GM19351 (cell line): ENCODE results near the gene SLC25A43.
"Not testable (repeated sequence)": the region's sequence is repeated elsewhere in the genome, so short reads cannot be mapped to it uniquely, and the experiment has no call there.

ENCODE experiments used
- ATAC-seq: cut with Tn5 transposase; IDR thresholded peaks from one replicate; pipeline ENCODE4 v1.9.1; 2021; ENCODE audit warnings: mild to moderate bottlenecking, moderate library complexity; ENCODE audit not compliant: unreplicated experiment

Gene SLC25A43

GRCh38 chrX:119467433-119467832 is 68.3 kb downstream of the SLC25A43 start:
- ATAC-seq: no peak

DNA sequence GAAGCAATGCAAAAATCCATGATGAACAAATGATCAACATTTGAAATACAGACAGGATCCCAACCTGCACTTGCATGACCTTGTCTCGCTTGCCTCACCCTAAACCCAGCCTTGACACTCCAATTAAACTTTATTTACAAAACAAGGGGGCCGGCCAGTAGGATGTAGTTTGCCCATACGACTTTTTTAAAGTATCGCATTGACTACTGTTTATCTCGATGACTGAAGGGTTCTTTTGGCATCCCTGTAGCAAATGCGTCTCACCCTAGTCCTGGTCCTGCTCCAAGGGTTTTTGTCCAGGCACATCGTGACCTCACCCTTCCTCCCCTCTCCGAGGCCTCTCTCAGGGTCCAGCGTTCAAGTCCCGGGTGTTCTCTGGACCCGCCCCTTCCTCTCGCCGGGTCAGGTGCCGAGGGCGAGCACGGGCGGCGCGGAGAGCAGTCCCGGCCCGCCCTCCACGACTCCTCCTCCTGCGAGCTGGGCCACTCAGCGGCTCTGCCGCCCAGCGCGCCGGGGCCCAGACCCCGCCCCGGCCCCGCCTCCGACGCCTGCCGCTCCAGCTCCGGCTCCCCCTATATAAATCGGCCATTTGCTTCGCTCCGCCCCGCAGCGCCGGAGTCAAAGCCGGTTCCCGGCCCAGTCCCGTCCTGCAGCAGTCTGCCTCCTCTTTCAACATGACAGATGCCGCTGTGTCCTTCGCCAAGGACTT is 68.9 kb downstream of the SLC25A43 start, which contains the start of gene SLC25A5:
TSS of gene SLC25A5 (plus strand) at position 603 of the 709 bp plus-strand sequence. CDS start at position 675, 72 bp downstream.
- peak; percentile 84 for ATAC-seq

- ATAC-seq: peak; percentile 68
These were observed 69.6 kb downstream of the SLC25A43 start for GRCh38 chrX:119468551-119469312.

DNA sequence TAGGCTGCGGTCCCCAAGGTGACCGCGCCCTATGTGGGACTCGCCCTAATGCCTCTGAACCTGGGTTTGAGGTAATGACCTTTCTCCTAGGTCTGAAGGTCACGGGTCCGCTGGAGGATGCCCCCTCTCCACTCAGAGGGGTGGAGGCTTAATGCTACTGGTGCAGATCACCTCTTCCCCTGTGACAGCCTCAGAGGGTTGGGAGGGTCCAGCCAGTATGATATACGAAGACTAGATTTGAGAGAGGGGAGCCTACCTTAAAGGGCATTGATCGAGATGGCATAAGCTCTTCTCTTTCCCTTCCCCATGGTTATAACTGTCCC is 70.1 kb downstream of the SLC25A43 start:
- no peak for ATAC-seq

DNA sequence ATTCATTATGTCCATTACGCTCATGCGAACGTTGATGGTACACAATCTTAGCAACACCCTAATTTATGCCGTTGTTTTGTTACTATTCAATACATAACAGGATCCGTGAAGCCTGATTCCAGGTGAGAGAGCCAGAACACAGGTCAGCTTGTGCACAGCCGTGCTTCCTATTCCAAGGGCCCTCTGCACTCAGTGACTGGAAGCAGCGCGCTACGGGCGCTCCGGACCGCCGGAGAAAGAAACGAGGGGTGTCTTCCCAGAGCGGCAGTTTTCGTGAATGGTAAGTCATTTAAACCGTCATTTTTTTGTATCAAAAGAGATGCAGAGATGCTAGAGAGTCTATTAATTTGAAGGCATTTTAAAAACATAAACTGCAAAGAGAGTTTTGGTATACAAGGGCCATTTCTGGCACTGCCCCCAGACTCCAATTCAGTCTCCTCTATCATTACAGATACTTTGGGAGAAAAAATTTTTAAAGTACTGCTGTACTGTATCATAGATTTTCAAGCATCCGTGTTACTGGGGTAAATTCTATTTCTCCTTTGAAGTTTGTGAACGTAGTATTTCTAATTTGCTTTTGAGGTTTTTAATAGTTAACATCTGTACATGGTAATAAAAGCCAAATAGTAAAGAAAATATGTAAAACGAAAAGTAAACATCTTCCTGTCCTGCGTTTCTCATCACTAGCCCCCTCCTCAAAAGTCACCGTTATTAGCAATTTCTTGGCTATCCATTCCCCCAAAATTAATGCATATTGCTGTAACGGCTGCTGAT is 75.7 kb downstream of the SLC25A43 start:
- no peak for ATAC-seq

- no peak for ATAC-seq
These were observed 76.4 kb downstream of the SLC25A43 start for GRCh38 chrX:119475389-119476101.

DNA sequence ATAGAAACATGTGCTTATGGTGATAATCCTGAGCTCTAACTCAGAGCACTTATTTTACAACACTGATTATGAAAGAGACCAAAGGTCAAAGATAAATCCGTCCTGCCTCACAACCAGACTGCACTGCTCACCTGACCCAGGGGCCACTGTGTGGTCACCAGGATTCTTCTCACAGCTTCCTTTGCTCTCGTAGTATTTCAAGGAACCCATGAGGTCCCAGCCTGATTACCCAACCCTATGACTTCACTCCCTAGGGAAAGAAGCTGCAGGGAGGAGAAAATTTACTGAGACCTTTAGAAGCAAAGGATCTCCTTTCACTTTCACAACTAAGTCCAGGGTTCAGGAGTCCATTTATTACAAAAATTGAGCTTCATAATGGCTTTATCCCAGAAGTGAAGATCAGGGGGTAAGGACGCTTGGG is 78.7 kb downstream of the SLC25A43 start:
- ATAC-seq: no peak

DNA sequence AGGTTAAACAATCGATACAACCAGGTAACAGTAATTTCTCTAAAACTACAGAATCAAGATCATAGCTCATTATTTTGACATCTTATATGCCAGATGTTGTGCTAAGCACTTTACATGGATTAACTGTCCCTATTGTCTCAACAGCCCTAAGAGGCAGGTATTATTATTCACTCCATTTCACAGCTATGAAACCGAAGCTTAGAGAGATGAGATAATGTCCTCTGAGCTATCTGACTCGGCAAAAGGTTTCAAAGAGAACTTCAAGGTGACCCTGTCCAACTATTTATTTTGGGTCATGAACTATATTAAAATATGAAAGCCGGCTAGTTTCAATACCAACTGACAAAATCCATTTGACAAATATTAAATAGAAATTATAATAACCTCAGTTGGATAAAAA is 79.4 kb downstream of the SLC25A43 start:
- no peak for ATAC-seq

GRCh38 chrX:119479845-119480244 is 80.7 kb downstream of the SLC25A43 start:
- ATAC-seq: no peak

GRCh38 chrX:119481323-119481801 is 82.2 kb downstream of the SLC25A43 start:
- ATAC-seq: no peak

- ATAC-seq: no peak
These were observed 82.9 kb downstream of the SLC25A43 start for GRCh38 chrX:119482041-119482440.

DNA sequence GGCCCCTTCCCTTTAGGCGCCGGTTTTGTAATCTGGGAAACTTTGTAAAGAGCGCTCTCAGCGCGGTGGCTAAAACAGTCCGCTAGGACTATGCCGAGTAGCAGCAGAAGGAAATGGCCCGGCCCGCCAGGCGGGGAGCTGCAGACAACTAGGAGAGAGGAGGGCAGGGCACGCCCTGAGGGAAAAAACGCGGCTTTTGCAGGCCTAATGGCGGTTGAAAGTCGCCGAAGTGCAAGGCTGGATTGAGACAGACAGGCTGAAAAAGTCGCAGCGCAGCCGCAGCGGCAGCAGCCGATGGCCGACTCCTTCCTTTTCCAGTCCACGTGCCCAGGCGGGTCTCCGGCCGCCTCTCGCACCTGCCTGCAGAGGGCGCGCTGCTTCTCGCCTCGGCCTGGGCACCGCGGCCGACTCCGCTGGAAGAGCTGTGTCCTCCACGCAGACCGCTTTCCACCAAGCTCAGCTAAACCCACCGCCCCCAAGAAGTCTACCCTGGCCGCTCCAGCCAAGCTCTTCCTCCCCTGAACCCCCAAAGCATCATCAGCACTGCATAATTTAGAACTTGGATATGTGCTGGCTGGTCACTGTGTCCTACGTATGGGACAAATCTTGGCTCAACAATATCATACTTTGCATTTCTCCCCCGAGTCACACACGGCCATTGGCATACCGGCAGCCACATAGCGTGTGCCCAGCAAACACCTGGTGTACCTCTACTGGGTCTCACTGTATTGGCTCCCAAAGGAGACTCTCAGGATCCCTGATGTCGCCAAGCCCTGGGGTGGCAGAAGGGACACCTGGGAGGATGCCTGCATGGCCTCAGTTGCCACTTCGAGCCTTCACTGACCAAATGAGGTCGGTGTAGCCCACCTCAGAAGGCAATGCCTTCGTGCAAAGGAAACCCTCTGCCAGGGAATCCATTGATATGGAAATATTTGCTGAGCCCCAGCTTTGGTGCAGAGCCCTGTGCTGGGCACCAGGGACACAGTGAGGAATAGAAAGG is 83.6 kb downstream of the SLC25A43 start:
- peak; percentile 77 for ATAC-seq

GRCh38 chrX:119486745-119487144 is 87.6 kb downstream of the SLC25A43 start:
- ATAC-seq: no peak

GRCh38 chrX:119487766-119488165 is 88.6 kb downstream of the SLC25A43 start:
- ATAC-seq: not testable (repeated sequence)

GRCh38 chrX:119488749-119489148 is 89.6 kb downstream of the SLC25A43 start:
- ATAC-seq: no peak

GRCh38 chrX:119489212-119490074 is 90.3 kb downstream of the SLC25A43 start:
- no peak for ATAC-seq

GRCh38 chrX:119492463-119492862 is 93.3 kb downstream of the SLC25A43 start:
- ATAC-seq: no peak

GRCh38 chrX:119493851-119494495 is 94.8 kb downstream of the SLC25A43 start:
- ATAC-seq: not testable (repeated sequence)
